Esophagus (tissue), 2 donors: Measurements from ENCODE around the gene RGMA. TPM values are rescaled to one million over a fixed set of nuclear protein-coding genes. Genes with fewer than 3 reads are reported as not detected.
A peak's percentile ranks its signal among the peaks of the same experiment; 100 is the strongest.
"Not testable (repeated sequence)": the region's sequence is repeated elsewhere in the genome, so short reads cannot be mapped to it uniquely, and the experiment has no call there.

Experiments
- H3K27ac ChIP-seq, 2 donors: one replicate each; pipeline ENCODE4 v1.5.1; 2013; ENCODE audit warnings: low read depth in 2 of 2, mild to moderate bottlenecking in 2 of 2, inconsistent platforms in 1 of 2, low read length in 1 of 2, moderate library complexity in 1 of 2
- H3K27me3 ChIP-seq, 2 donors: one replicate each; pipeline ENCODE4 v1.6.1; 2013; ENCODE audit warnings: low read length in 2 of 2, control low read depth in 1 of 2, mild to moderate bottlenecking in 1 of 2; ENCODE audit not compliant: insufficient read depth in 2 of 2, control insufficient read depth in 1 of 2
- H3K36me3 ChIP-seq, 2 donors: one replicate each; pipeline ENCODE4 v1.6.1; 2013; ENCODE audit warnings: low read length in 1 of 2; ENCODE audit not compliant: control insufficient read depth in 2 of 2, insufficient read depth in 2 of 2
- H3K4me1 ChIP-seq, 2 donors: one replicate each; pipeline ENCODE4 v1.6.1; 2013; ENCODE audit warnings: low read length in 1 of 2; ENCODE audit not compliant: control insufficient read depth in 2 of 2, insufficient read depth in 2 of 2
- H3K4me3 ChIP-seq, 2 donors: one replicate each; pipeline ENCODE4 v1.5.1; 2013; ENCODE audit warnings: low read length in 2 of 2, mild to moderate bottlenecking in 2 of 2, low read depth in 1 of 2, moderate library complexity in 1 of 2
- H3K9me3 ChIP-seq, 2 donors: one replicate each; pipeline ENCODE4 v1.6.1; 2013; ENCODE audit warnings: mild to moderate bottlenecking in 2 of 2, low read depth in 1 of 2, low read length in 1 of 2, moderate library complexity in 1 of 2; ENCODE audit not compliant: control insufficient read depth in 2 of 2, insufficient read depth in 1 of 2
- WGBS, 2 donors: extraction: QIAGEN DNeasy Blood & Tissue Kit; methylation state at CpG; one replicate each; pipeline ENCODE4 v1.1.7; 2013; 5-methylcytosine and 5-hydroxymethylcytosine counted together
- polyA plus RNA-seq, 2 donors: library from polyadenylated mRNA; stranded (reverse); fragments of 200-250 nt; gene quantifications; one replicate each; pipeline ENCODE4 v1.2.3, GENCODE V29; 2013
- donor health status: healthy with polysubstance abuse.
- donor health status: Bipolar disorder and iron deficiency.

RGMA gene
- polyA plus RNA-seq, 2 donors = 27.7 to 30.9 TPM

GRCh38 chr15:93033434-93034045 lies 55.5 kb downstream of the RGMA start:
- no peaks in the 10 kb centered on the region for H3K36me3 ChIP-seq
- 85 to 93% methylated on average over 14 of the region's 14 CpGs for WGBS, 2 donors
- H3K4me3 ChIP-seq = no peak overlapping the region
- H3K27me3 ChIP-seq = no peaks in the 10 kb centered on the region
- H3K9me3 ChIP-seq = no peaks in the 10 kb centered on the region
- no peak overlapping the region for H3K27ac ChIP-seq
- H3K4me1 ChIP-seq = peaks cover 9 to 26% of the 10 kb centered on the region in 2 donors

- not testable (repeated sequence) for H3K27me3 ChIP-seq, H3K4me3 ChIP-seq, H3K9me3 ChIP-seq, H3K36me3 ChIP-seq, H3K27ac ChIP-seq
- peaks cover 13 to 31% of the 10 kb centered on the region in 2 donors for H3K4me1 ChIP-seq
- 89 to 91% methylated on average over 20 to 21 of the region's 21 CpGs for WGBS, 2 donors
These were observed 56.4 kb downstream of the RGMA start for GRCh38 chr15:93032515-93033206.

GRCh38 chr15:93031557-93032384 lies 57.2 kb downstream of the RGMA start:
- not testable (repeated sequence) for H3K36me3 ChIP-seq, H3K9me3 ChIP-seq, H3K27ac ChIP-seq, H3K27me3 ChIP-seq, H3K4me3 ChIP-seq
- peaks cover 10 to 31% of the 10 kb centered on the region in 2 donors for H3K4me1 ChIP-seq
- 94 to 95% methylated on average over 42 to 44 of the region's 44 CpGs for WGBS, 2 donors

- WGBS, 2 donors = 68 to 72% methylated on average over 9 of the region's 9 CpGs
- H3K36me3 ChIP-seq = peaks cover 2 to 10% of the 10 kb centered on the region in 2 donors
- no peaks in the 10 kb centered on the region for H3K27me3 ChIP-seq
- H3K27ac ChIP-seq = no peak overlapping the region
- no peak overlapping the region for H3K4me3 ChIP-seq
- peaks cover 10 to 37% of the 10 kb centered on the region in 2 donors for H3K4me1 ChIP-seq
- no peaks in the 10 kb centered on the region for H3K9me3 ChIP-seq
These were observed 57.9 kb downstream of the RGMA start for GRCh38 chr15:93031103-93031464.

GRCh38 chr15:93030430-93031102 lies 58.4 kb downstream of the RGMA start:
- Histone ChIP-seq H3K36me3 (peaks cover 6 to 12% of the 10 kb centered on the region in 2 donors), H3K4me1 (peaks cover 10 to 37% of the 10 kb centered on the region in 2 donors), H3K9me3 (no peaks in the 10 kb centered on the region), H3K27me3 (no peaks in the 10 kb centered on the region), H3K4me3 (no peak overlapping the region), H3K27ac (peak overlapping the region; percentile 95)
- 18 to 22% methylated on average over 15 to 20 of the region's 20 CpGs for WGBS, 2 donors

- peaks cover 10 to 40% of the 10 kb centered on the region in 2 donors for H3K4me1 ChIP-seq
- peaks cover 13 to 18% of the 10 kb centered on the region in 2 donors for H3K36me3 ChIP-seq
- H3K27ac ChIP-seq = peak overlapping the region; percentile 95
- H3K27me3 ChIP-seq = no peaks in the 10 kb centered on the region
- no peak overlapping the region for H3K4me3 ChIP-seq
- no peaks in the 10 kb centered on the region for H3K9me3 ChIP-seq
- WGBS, 2 donors = 46 to 49% methylated on average over 12 of the region's 12 CpGs
These were observed 59.1 kb downstream of the RGMA start for GRCh38 chr15:93029836-93030429.

GRCh38 chr15:93029214-93029835 lies 59.7 kb downstream of the RGMA start:
- Histone ChIP-seq H3K27ac (peak overlapping the region; percentile 95), H3K4me3 (no peak overlapping the region), H3K4me1 (peaks cover 10 to 40% of the 10 kb centered on the region in 2 donors), H3K9me3 (no peaks in the 10 kb centered on the region), H3K36me3 (peaks cover 19 to 24% of the 10 kb centered on the region in 2 donors), H3K27me3 (no peaks in the 10 kb centered on the region)
- WGBS, 2 donors = 38 to 42% methylated on average over 17 of the region's 17 CpGs

GRCh38 chr15:93028632-93029213 lies 60.3 kb downstream of the RGMA start:
- no peaks in the 10 kb centered on the region for H3K27me3 ChIP-seq
- H3K36me3 ChIP-seq = peaks cover 20 to 27% of the 10 kb centered on the region in 2 donors
- H3K9me3 ChIP-seq = no peaks in the 10 kb centered on the region
- no peak overlapping the region for H3K4me3 ChIP-seq
- peaks cover 10 to 40% of the 10 kb centered on the region in 2 donors for H3K4me1 ChIP-seq
- H3K27ac ChIP-seq = peak overlapping the region; percentile 95 to 96
- WGBS, 2 donors = 19 to 39% methylated on average over 21 of the region's 21 CpGs
